ENCODE data around the gene TAGLN.
A peak's percentile ranks its signal among the peaks of the same experiment; 100 is the strongest.

TAGLN gene

DNA sequence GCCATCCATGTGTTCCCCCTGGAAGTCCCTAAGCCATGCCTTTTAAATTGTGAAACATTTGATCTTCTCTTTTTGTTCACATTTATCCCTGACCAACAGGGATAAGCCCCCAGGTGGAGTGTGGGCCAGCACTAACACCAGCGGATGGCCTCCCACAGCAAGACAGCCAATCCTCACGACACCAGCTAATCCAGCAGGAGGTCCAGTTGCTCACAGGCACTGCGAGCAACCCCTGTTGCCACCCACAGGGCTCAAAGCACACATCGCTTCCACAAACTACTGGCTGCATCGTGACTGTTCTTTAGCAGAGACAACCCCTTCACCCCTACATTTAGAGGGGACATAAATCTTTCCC is 30.7 kb downstream of the TAGLN start:
- DNase-seq (ENCODE audit: low read depth in 2 of 2, low spot score in 1 of 2) = no peak

DNA sequence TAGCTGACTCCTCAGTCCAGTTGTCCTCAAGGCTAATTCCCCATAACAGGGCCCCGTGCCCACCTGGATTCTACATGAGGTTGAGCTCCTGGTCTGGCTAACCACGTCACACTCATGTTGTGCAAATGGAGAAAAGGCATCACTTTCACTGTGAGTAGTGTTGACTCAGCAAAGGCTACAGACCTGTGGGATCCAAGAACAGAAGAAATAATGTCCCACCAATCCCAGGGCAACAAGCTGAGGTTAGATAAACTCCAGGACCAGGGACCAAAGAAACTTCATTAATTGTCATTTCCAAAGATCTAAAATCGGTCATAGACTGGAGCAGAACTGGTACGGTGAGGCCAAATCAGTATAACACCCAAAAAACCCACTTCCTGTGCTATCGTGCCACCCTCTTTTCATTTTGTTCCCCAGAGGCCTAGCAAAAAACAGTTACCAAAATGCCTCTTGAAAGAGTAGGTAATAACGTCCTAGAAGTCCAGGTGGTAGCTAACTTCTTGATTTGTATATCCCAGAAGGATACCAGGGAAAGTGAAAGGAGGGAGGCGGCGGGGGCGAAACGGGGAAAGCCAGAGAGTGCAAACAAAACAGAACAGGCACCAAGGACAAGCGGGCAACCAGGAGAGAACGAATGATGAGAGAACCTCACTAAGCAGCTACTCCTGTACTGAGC is 31.3 kb downstream of the TAGLN start:
- peak in 1 of 2 donors; percentile 17 for DNase-seq (ENCODE audit: low read depth in 2 of 2, low spot score in 1 of 2)

DNA sequence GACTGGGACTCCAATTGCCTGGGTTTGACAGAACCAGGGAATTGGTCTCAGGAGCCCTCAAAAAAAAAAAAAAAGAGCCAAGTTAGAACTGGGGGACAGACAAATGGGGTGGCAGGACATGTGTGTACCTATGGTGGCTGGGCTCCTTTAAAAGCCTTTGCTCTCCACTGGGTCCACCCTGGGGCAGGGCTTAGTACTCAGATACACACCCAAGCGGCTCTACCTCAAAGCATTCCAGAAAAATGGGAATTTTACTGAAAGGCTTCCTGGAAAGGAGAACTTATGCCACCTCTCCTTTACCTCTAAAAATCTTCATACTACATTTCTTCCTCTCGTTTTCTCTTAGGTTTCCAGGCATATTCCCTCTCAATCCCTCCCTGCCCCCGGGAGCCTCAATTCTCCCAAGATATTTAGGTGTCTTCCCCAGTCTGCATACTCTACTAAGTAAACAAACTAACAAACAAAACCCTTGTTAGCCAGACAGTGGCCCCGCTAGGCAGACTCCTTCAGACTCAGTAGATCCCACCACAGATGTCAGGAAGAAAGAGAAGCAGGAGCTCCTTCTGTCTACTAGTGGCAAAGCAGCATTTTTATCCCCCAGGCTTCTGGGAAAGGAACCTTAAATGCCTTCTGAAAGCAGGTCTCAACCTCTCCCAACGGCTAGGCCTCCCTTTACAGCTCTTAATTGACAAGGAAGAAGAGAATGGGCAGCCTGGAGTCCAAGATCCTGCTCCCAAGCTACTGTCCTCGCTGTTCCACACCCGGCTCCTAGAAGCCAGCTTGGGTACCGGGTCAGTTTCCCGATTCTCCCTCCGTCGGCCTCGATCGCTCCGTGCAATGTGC is 32.0 kb downstream of the TAGLN start:
- DNase-seq (ENCODE audit: low read depth in 2 of 2, low spot score in 1 of 2) = no peak

DNA sequence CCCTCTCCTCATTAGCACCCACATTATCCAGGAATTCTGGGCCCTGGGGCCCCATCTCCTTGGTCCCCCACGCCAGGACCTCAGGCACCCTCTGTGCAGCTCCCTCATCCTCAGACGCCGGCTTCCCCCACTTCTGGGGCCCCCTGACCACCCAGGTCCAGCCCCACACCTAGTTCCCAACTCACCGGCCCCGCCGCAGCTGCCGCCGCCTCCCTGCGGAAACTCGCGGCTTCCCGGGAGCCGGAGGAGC is 32.6 kb downstream of the TAGLN start, which contains the start of gene PCSK7:
PCSK7 (minus strand) TSS at position 232 of the 250 bp plus-strand sequence. CDS start 2,229 bp downstream, outside the sequence.
- no peak for DNase-seq (ENCODE audit: low read depth in 2 of 2, low spot score in 1 of 2)

DNA sequence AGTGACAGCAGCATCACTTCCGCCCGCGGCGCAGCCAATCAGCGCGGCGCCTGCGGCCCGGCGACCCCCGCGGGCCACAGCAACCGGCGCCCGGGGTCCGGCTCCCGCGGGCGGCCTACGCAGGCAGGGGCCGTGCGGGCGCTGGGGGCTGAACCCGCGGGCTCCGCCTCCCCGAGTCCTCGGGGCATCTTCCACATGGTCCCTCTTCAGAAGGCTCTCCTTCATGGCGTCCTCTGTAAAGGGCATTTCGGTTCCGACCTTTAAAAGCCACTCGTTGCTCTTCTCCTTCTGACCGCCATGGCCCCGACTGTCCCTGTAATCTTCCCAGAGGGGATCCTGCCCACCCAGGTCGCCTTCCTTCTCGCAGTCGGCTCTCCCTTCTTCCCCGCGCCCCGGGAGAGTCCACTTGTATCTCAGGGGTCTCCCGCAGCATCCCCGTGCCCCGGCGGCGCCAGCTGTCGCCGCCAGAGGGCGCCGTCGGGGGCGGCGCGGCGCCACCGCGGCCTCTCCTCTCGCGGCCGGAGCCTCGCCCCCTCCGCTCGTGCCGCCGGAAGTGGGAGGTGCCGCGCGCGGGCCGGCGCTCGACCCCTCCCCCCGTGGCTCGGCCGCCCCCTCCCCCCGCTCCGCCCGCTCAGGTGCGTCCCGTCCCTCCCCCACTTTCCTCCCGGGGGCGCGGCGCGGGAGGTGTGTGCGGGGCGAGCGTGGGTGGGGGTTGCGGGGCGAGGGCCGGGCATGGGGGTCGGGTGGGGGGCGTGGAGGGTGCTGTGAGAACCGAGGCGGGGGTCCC is 33.1 kb downstream of the TAGLN start, which contains the start of gene RNF214:
RNF214 (plus strand) TSS at position 580 of the 787 bp plus-strand sequence. CDS start 1,602 bp downstream, outside the sequence.
- DNase-seq (ENCODE audit: low read depth in 2 of 2, low spot score in 1 of 2) = peak; percentile 44 to 49

DNA sequence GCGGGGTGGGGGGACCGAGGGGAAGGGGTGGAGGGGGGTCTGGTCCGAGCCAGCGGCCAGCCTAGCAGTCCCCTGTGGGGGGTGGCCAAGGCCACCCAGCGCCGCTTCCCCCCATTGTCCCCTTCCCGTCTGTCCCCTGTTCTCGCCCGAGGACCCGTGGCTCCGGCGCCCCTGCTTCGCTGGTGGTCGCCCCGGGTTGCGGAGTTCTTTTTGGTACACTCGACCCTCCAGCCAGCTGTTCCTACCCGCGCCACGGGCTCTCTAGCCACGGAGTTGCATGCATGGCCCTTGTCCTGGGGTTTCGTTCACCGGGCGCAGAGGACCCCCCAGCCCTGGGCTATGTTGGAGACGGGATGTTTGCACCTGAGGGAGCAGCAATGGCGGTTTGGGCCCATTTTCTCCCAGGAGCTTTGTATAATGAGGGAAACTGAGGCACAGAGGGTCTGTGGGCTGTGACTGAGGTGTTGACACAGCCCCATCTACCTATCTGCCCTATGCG is 33.8 kb downstream of the TAGLN start:
- DNase-seq (ENCODE audit: low read depth in 2 of 2, low spot score in 1 of 2) = no peak

DNA sequence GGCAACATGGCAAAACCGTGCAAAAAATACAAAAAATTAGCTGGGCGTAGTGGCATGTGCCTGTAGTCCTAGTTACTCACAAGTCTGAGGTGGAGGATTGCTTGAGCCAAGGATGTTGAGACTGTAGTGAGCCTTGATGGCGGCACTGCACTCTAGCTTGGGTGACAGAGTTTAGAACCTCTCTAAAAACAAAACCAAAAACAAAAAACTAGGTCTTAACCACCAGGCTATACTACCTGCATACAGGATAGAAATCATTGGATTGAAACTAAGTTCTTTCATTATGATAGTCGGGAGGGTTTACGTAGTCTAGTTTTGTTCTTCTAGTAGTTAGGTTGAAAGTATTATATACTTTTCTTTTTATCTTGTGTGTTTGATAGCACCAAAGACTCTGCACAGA is 39.1 kb downstream of the TAGLN start:
- DNase-seq (ENCODE audit: low read depth in 2 of 2, low spot score in 1 of 2) = no peak

DNA sequence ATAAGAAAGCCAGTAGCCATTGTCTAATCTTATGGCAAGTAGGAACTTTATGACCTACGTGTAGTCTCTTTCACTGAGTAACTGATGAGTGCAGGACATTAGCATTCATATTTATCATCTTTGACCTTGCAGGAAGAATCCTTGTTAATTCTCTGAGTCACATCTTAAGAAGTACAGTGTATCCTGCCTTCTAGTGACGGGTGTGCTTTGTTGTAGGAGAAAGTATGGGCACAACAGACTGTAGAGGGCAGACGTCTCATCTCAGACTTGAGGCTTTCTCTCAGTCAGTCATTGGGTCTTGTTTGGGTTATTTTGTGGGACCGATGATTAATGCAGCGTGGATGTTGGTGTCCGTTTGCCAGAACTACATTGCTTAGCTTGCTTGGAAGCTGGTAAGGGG is 40.1 kb downstream of the TAGLN start:
- DNase-seq (ENCODE audit: low read depth in 2 of 2, low spot score in 1 of 2) = no peak

DNA sequence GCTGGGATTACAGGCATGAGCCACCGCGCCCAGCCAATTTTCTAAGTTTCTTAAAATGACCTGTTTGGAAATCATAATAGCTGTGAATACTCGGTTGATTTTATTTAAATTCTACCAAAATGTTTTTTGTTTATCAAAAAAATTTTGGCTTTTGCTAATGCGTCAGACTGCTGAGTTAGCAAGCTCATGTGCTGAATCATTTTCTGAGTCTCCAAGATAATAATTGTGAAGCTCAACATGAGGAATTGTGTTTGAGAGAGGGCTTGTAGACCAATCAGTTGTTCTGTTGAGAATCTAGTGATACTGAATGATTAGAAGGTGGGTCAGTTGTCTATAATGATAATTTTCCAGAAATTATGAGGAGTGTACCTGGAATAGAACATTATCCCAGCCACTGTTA is 49.2 kb downstream of the TAGLN start:
- no peak for DNase-seq (ENCODE audit: low read depth in 2 of 2, low spot score in 1 of 2)

DNA sequence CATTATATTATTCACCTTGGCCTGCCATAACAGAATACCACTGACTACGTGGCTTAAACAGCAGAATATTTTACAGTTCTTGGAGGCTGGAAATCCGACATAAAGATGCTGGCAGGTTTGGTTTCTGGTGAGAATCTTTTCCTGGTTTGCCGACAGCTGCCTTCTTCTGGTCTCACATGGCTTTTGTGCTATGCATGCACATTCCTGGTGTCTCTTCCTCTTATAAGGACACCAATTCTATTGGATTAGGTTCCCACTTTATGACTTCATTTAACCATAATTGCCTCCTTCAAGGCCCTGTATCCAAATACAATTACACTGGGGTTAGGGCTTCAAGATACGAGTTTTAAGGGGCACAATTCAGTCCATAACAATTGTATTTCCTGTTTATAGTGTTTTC is 50.4 kb downstream of the TAGLN start:
- no peak for DNase-seq (ENCODE audit: low read depth in 2 of 2, low spot score in 1 of 2)

DNA sequence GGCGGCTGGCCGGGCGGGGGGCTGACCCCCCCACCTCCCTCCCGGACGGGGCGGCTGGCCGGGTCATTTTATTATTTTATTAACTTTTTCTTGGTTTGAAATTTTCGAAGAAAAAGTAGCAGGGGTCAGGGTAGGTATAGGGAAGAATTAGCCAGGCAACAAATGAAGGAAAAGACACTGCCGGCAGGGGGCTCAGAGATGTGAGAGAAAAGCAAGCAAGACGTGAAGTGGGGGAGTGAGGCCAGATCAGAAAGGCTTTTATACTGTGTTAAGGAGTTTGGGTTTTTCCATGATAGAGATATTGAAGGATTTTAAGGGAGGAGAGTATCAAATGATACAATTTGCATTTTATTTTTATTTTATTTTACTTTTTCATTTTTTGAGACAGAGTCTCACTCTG is 52.3 kb downstream of the TAGLN start:
- no peak for DNase-seq (ENCODE audit: low read depth in 2 of 2, low spot score in 1 of 2)

DNA sequence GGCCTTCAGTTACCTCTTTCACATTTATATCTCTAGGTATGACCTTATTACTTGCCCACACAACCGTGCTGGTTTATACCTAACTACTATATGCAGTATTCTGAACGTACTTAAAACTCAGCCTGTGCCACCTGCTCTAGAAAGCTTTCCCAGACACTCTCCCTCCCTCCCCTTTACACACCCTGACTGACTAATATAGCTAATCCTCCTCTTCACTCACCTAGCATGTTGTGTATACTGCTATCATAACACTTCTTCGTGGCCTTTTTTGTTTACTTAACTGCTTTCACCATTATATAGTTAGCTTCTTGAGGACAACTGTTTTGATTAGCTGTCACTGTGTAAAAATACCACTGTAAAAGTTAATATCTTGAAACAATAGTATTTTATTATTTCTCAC is 56.8 kb downstream of the TAGLN start:
- DNase-seq (ENCODE audit: low read depth in 2 of 2, low spot score in 1 of 2) = no peak

DNA sequence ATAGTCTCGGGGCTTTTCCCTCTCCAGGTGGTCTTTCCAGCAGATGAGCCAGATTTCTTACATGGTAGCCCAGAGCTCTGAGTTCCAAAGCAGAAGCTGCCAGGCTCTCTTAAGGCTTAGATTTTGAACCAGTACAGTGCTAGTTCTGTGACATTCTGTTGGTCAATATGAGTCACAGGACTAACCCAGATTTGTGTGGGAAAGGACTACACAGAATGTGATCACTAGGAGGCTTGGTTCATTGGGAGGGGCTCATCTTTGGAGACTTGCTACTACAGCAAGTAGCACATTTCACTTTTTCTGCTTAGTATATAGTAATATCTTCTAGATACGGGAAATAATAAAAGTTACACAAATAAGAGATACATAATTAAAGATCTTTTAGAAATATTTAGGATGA is 57.4 kb downstream of the TAGLN start:
- no peak for DNase-seq (ENCODE audit: low read depth in 2 of 2, low spot score in 1 of 2)
